ENCODE data around the gene CDKAL1.

GRCh38 chr6:21137700-21138335, 603.6 kb downstream of the CDKAL1 start:
- no peak for TF ChIP-seq POLR2A (IDR thresholded peaks at IDR 0.05)
- no peak for TF ChIP-seq POLR2AphosphoS5 (IDR thresholded peaks at IDR 0.05)

All from prostate gland (tissue), 1 donor.